Transverse colon (tissue), 4 donors: ENCODE data around the gene PTGR3. TPM values are rescaled to one million over a fixed set of nuclear protein-coding genes. Genes with fewer than 3 reads are reported as not detected.

Experiments
- DNase-seq: peaks from one replicate; pipeline ENCODE4 v3.0.0-alpha.2; 2019
- H3K27ac ChIP-seq, 4 donors: fragments of 200-600 bp; sonication (generic); 2 replicates each; pipeline ENCODE4 v1.5.1; 2016 to 2018; ENCODE audit warnings: inconsistent platforms in 4 of 4
- H3K27me3 ChIP-seq: fragments of 200-600 bp; sonication (generic); 2 replicates; pipeline ENCODE4 v1.5.1; 2017; ENCODE audit warnings: inconsistent platforms
- H3K36me3 ChIP-seq, 4 donors: fragments of 200-600 bp; sonication (generic); 2 replicates each; pipeline ENCODE4 v1.5.1; 2017 to 2019; ENCODE audit warnings: inconsistent platforms in 4 of 4
- H3K4me1 ChIP-seq, 4 donors: fragments of 200-600 bp; sonication (generic); 2 replicates each; pipeline ENCODE4 v1.5.1; 2017 to 2020; ENCODE audit warnings: inconsistent platforms in 4 of 4
- H3K4me3 ChIP-seq, 4 donors: fragments of 200-600 bp; sonication (generic); 1 replicate in 1 of 4; 2 replicates in 3 of 4; pipeline versions ENCODE4 v1.5.1 to v1.6.1; 2017 to 2019; ENCODE audit warnings: inconsistent platforms in 4 of 4
- H3K9me3 ChIP-seq, 2 donors: fragments of 200-600 bp; sonication (generic); 2 replicates each; pipeline ENCODE4 v1.5.1; 2017 to 2019; ENCODE audit warnings: inconsistent platforms in 2 of 2
- CTCF ChIP-seq, 5 experiments: fragments of 200-600 bp in 3 of 5; fragments of 450-650 bp in 2 of 5; sonication (generic) in 3 of 5; IDR thresholded peaks; 1 replicate in 2 of 5; 2 replicates in 3 of 5; pipeline ENCODE4 v1.5.1; 2016 to 2017; ENCODE audit warnings: antibody characterized with exemption in 5 of 5, inconsistent platforms in 3 of 5, mild to moderate bottlenecking in 2 of 5, moderate library complexity in 1 of 5
- EP300 ChIP-seq: sonication (generic); formaldehyde crosslinking; IDR thresholded peaks from one replicate; pipeline ENCODE4 v1.6.1; 2017; ENCODE audit warnings: antibody characterized with exemption, low read depth
- POLR2A ChIP-seq: fragments of 450-650 bp; IDR thresholded peaks from one replicate; pipeline ENCODE4 v1.6.1; 2016; ENCODE audit warnings: antibody characterized with exemption, mild to moderate bottlenecking, moderate library complexity
- POLR2AphosphoS5 ChIP-seq, 3 donors: sonication (generic); formaldehyde crosslinking; IDR thresholded peaks; one replicate each; pipeline ENCODE4 v1.6.1; 2016; ENCODE audit warnings: antibody characterized with exemption in 3 of 3
- WGBS, 2 donors: methylation state at CpG; one replicate each; pipeline ENCODE4 v1.1.5; 2018; ENCODE audit warnings: low coverage in 1 of 2; 5-methylcytosine and 5-hydroxymethylcytosine counted together
- in situ Hi-C, 4 donors: fragments of 200-750 bp; cut with MboI; loops; one replicate each; pipeline versions ENCODE4 v1.15.0 to v1.15.1; 2017; ENCODE audit warnings: low sequenced_read_pairs in 3 of 4, low pct_ligation_motif_present in 1 of 4, low pct_unique_long_range_greater_than_20kb in 1 of 4
- intact Hi-C: fragments of 100-400 bp; cut with DNase I; formaldehyde crosslinking; loops from one replicate; pipeline ENCODE4 v1.15.1; 2023; ENCODE audit warnings: low total_unique reads
- total RNA-seq, 4 donors: library from RNA; depleted of rRNA; stranded (reverse); fragments of >200 nt; gene quantifications; one replicate each; pipeline ENCODE4 v1.1.0, GENCODE V29; 2016

PTGR3 gene
- total RNA-seq, 4 donors from 2014 or later = 10.1 to 45.9 (median 23.4) TPM

GRCh38 chr18:75185460-75185859 lies 23.5 kb downstream of the PTGR3 start:
- no peak overlapping the region for H3K4me3 ChIP-seq
- no peaks in the 10 kb centered on the region for H3K27me3 ChIP-seq
- no peak for TF ChIP-seq POLR2AphosphoS5 (IDR thresholded peaks at IDR 0.05)
- TF ChIP-seq EP300 = no peak
- TF ChIP-seq CTCF (IDR thresholded peaks at IDR 0.05) = no peak
- TF ChIP-seq POLR2A = no peak
- WGBS, 2 donors = 89 to 100% methylated on average over 2 to 3 of the region's 3 CpGs
- intact Hi-C loops (no loop called here), in situ Hi-C loops (no loop called here)
- no peaks in the 10 kb centered on the region for H3K36me3 ChIP-seq
- H3K9me3 ChIP-seq = no peaks in the 10 kb centered on the region
- no peaks in the 10 kb centered on the region for H3K4me1 ChIP-seq
- H3K27ac ChIP-seq = no peak overlapping the region
- DNase-seq = no peak

- H3K4me1 ChIP-seq = no peaks in the 10 kb centered on the region
- DNase-seq = no peak
- H3K9me3 ChIP-seq = no peaks in the 10 kb centered on the region
- TF ChIP-seq CTCF (IDR thresholded peaks at IDR 0.05) (no peak), POLR2A (no peak), EP300 (no peak), POLR2AphosphoS5 (IDR thresholded peaks at IDR 0.05) (no peak)
- H3K4me3 ChIP-seq = no peak overlapping the region
- intact Hi-C loops (no loop called here), in situ Hi-C loops (no loop called here)
- no peaks in the 10 kb centered on the region for H3K27me3 ChIP-seq
- 94 to 97% methylated on average over 5 to 14 of the region's 14 CpGs for WGBS, 2 donors
- H3K36me3 ChIP-seq = no peaks in the 10 kb centered on the region
- no peak overlapping the region for H3K27ac ChIP-seq
These were observed 24.9 kb downstream of the PTGR3 start for GRCh38 chr18:75183973-75184493.

- DNase-seq = no peak
- in situ Hi-C loops (no loop called here), intact Hi-C loops (no loop called here)
- TF ChIP-seq EP300 = no peak
- no peak for TF ChIP-seq POLR2AphosphoS5 (IDR thresholded peaks at IDR 0.05)
- no peak for TF ChIP-seq POLR2A
- TF ChIP-seq CTCF (IDR thresholded peaks at IDR 0.05) = no peak
- Histone ChIP-seq H3K36me3 (no peaks in the 10 kb centered on the region), H3K27me3 (no peaks in the 10 kb centered on the region), H3K27ac (no peak overlapping the region), H3K4me3 (no peak overlapping the region), H3K4me1 (no peaks in the 10 kb centered on the region), H3K9me3 (no peaks in the 10 kb centered on the region)
- 77 to 100% methylated on average over 1 to 5 of the region's 5 CpGs for WGBS, 2 donors
These were observed 25.4 kb downstream of the PTGR3 start for GRCh38 chr18:75183524-75183923.

- in situ Hi-C loops = no loop called here
- 86 to 87% methylated on average over 13 of the region's 13 CpGs for WGBS, 2 donors
- Histone ChIP-seq H3K4me3 (no peak overlapping the region), H3K4me1 (no peaks in the 10 kb centered on the region), H3K27me3 (no peaks in the 10 kb centered on the region), H3K36me3 (no peaks in the 10 kb centered on the region), H3K27ac (no peak overlapping the region), H3K9me3 (no peaks in the 10 kb centered on the region)
- intact Hi-C loops = no loop called here
- no peak for DNase-seq
- TF ChIP-seq POLR2AphosphoS5 (IDR thresholded peaks at IDR 0.05) (no peak), POLR2A (no peak), CTCF (IDR thresholded peaks at IDR 0.05) (no peak), EP300 (no peak)
These were observed 28.9 kb downstream of the PTGR3 start for GRCh38 chr18:75179819-75180600.
